HG03354 (cell line): ENCODE data around the gene FMN1.
A peak's percentile ranks its signal among the peaks of the same experiment; 100 is the strongest.

ENCODE experiments used
- ATAC-seq: cut with Tn5 transposase; IDR thresholded peaks from one replicate; pipeline ENCODE4 v1.9.1; 2021; ENCODE audit warnings: mild to moderate bottlenecking; ENCODE audit not compliant: unreplicated experiment, poor library complexity, severe bottlenecking

The FMN1 gene

GRCh38 chr15:32908135-32908801, 286.2 kb downstream of the FMN1 start:
- ATAC-seq, result peak; percentile 92

- ATAC-seq, result no peak
Measured at GRCh38 chr15:32905481-32905880, 289.0 kb downstream of the FMN1 start.

- ATAC-seq, result no peak
Measured at GRCh38 chr15:32904448-32904847, 290.1 kb downstream of the FMN1 start.

GRCh38 chr15:32903591-32904290, 290.8 kb downstream of the FMN1 start:
- ATAC-seq, result no peak

DNA sequence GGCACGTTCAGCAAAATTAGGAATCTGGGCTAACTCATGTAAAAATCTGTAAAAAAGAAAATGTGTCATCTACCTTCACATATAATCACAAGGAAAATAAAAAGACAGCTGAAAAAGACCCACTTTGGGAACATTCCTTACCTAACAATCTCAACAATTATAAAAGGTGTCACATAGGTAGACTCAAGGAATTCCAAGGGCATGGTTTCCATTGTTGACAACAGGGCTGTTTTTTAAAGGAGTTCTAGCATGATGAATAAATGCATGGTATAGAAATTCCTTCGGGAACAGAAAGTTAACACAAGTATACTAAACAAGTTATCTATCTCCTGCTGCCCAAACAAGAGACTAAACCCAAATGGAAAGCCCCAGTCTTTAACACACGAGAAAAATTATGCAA, 292.5 kb downstream of the FMN1 start:
- no peak for ATAC-seq

DNA sequence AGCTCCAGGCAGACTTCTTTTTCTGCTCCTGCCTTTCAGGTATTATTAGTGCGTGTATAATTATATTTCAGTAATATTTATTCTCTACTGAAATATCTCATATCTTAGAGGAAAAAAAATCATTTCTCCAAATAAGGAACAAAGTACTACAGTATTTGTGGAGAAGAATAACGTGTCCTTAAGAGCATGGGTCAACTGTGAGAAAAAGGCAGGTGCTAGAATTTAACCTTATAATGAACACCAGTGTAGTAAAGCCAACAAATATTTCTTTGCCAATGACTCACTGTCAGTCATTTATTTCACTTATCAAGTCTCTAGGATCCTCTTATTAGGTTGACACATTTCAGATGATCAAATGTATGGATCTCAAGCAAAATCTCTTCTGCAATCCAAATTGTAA, 293.3 kb downstream of the FMN1 start:
- no peak for ATAC-seq

DNA sequence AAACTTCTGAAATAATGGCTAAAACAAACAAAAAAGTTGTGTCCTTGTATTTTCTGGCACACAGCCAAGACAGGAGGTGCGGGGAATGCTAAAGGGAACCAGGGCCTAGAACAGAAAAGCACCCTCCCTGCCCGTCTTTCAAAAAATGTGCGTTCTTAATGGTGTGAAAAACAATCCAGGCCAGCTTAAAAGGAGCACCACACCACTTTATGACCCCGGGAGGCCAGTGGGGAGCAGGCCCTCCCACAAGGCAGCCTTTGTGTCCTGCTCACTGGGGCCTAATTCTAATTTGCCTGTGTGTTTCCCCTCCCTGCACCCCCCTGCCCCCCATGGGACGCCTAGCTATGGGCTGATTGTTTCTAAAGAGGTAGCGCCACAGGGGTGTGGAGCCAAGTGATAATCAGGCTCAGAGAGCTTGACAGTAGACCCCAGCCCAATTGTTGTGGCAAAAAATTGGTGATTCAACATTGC, 295.4 kb downstream of the FMN1 start:
- ATAC-seq, result no peak

DNA sequence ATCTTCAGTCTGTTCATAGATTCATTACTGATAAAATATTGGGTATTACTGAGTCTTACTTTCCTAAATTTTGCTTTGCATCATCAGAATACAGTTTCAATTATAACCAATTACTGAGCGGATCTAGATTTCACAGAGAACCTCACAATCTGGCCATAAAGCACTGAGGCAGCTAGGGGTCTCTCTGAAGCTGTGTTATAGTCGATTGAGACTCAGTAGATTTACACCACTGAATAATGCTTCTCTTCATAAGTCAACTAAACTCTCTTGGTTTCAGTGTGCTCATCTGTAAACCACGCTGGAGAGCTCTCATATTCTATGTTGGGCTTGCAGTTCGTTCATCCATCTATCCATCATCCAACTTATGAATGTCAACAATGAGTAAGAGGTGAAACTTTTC, 296.1 kb downstream of the FMN1 start:
- no peak for ATAC-seq

DNA sequence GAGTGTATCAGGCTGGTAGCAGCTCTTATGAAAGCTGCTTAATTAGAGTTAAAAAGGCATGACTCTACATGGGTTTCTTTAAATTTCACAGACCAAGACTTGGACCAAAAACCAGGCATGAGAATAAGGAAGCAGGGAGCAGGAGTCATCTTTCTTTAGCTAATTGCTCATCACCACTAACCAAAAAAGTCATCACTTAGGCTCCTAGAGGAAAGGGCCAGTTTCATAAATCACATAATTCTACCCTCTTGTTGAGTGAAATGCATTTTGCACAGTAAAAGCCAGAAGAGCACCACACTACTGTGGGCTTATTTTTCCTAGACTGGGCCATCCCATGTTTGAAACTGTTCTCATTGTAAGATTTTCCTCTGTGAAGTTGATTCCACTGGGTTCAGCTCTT, 301.1 kb downstream of the FMN1 start:
- no peak for ATAC-seq

DNA sequence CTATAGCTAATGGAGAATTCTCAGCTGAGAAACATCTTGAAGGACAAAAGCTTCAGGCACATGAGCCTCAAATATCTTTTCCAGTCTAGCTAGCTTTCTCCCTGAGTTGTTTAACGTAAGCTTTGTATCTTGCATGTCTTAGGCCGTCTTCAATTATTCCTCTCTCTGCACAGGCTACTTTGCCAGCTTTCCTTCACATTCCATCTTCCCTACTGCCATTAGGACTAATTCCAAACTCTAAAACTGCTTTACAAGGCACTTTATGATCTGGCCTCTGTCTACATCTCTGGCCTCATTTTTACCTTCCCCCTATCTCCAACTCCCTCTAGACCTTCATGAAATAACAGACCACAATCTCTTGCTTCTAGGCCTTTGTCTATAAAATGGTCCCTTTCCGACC, 305.3 kb downstream of the FMN1 start:
- ATAC-seq, result no peak

DNA sequence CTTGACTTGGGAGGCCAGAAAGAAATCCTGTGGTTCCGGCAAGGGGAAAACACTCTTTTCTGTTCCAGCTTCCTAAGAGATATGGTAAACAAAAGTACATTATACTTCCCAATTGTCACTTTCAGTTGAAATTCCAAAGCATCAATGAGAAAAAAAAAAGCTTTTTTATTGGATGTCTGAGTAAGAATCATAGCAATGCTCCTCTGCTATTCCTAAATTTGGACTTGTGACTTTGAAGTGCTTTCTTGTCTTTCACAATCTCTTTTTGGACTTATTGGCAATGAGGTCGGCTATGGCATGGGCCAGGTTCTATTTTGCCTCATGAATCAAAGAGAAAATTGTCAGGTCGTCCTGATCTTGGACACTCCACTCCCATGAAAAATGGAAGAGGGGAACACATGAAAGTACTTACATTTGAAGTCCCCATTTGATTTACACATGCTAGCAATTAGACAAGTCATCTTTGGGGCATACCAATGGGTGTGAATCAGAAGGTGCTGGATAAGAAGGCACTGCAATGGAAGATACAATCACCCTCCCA, 306.2 kb downstream of the FMN1 start:
- ATAC-seq, result no peak

- ATAC-seq, result no peak
Measured at GRCh38 chr15:32887090-32887489, 307.4 kb downstream of the FMN1 start.

DNA sequence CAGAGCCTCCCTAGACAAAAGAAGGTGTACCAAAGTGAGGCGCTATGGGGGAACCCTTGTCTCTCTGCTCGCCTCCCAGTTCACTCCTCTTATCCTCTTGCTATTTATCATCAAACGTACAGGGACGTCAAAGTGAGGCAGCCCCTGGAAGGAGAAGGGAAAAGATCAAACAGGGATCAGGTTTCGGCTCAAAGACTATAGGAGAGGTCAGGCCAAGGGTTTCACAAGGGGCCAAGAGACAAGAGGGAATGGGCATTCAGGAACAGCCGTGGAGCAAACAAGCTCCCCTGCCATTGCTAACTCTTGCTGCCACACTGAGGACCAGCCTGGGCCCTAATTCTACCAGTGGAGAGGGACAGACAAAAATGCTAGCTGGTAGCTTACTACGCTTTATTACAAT, 308.1 kb downstream of the FMN1 start:
- no peak for ATAC-seq

GRCh38 chr15:32885713-32886112, 308.8 kb downstream of the FMN1 start:
- ATAC-seq, result no peak

DNA sequence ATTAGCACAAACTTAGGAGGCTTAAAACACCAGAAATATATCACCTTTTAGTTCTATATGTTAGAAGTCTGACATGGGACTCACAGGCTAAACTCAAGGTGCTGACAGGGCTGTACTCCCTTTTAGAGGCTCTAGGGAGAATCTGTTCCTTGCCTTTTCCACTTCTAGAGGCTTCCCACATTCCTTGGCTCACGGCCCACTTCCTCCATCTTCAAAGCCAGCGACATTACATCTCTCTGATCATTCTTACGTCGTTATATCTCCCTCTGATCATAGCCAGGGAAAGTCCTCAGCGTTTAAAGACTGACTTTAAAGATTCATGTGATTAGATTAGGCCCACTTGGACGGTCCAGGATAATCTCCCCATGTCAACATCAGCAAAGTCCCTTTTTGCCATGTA, 310.4 kb downstream of the FMN1 start:
- no peak for ATAC-seq

DNA sequence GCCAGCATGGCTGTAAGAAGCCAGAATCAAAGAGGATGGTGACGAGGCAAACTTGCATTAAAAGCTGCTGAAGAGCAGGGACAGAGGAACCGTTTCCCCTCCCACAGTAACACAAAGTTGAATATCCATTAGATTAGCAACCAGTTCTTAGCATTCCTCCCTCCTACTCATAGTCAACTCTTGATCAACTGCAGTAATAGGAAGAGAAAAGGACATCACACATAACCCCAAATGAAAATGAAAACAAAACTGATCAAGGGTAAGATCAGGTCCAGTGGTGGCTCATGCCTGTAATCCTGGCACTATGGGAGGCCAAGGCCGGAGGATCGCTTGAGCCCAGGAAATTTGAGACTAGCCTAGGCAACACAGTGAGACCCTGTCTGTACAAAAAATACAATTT, 311.6 kb downstream of the FMN1 start:
- ATAC-seq, result no peak

DNA sequence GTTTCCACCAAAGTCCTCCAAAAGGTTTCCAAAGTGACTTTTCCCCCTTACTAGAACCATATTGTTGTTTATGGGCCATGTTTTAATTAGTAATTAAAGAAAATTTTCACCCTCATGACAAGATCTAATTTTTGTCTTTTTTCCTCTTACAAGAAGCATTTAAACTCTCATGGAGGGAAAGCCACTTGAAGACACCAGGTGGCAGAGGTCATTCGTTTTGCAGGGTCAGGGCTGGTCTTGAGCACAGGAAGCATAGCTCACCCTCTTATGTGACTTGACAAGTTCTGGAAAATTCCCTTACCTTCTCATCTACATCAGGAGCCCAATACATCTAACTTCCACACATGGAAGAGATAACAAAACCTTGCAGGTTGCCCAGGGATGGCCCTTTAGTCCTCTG, 313.0 kb downstream of the FMN1 start:
- ATAC-seq, result no peak

GRCh38 chr15:32880642-32881041, 313.9 kb downstream of the FMN1 start:
- no peak for ATAC-seq

DNA sequence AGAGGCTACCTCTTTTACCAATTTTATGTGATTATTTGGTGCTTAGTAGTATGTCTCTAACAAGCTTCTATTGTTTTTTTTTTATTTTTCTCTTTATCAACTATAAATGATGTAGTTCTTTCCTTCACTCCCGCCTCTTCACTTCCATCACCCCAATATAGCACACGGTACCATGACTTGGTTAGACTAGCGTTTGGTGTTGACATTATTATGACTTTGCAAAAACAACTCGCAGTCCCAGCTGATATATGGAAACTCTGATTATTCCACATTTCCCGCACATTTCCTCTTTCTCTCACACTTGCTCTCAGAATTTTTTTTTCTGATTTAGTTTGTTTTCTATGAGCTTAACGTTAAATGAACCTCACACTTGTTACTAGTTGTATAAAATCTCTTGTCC, 314.5 kb downstream of the FMN1 start:
- no peak for ATAC-seq

DNA sequence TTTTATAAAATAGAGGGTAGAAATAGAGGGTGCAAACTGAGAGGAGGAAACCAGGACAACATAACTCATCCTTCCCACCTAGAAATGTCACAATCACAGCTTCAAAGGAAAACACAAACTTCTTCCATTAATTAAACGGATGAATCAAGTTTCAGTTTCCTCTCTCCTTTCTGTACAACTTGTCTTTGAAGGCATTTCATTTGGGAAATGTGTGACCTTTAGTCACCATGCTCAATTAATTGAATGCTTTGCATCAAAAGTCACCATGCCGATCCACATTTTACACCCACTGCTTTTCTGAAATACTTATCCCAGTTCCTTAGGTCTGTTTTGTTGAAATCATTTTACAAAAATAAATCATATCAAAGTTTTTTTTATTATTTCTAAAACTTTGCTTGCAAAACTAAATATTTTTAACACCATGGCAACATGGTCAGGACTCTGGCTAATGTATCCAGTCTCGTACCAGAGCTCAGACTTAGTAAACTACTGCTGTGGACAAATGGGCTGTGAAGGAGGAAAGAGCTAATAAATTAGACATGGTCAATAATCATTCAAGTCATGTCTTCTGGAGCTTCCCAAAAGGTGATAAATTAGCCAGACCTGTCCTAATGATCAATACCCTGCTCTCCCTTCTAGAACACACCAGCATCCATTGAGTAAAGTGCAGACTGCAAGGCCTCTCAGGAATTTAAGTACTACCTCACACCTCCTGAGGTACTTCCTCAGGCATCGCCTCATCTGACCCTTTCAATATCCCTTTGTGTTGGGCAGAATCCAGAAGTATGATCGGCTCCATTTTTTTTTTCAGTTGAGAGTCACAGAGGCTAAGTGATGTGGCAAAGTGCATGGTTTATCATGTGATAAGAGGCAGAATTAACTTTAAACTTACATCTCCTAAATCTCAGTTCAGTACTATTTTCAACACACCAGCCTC, 315.4 kb downstream of the FMN1 start:
- ATAC-seq, result no peak
